ENCODE measurements around the gene RPP25. TPM values are rescaled to one million over a fixed set of nuclear protein-coding genes. Genes with fewer than 3 reads are reported as not detected.
"Not testable (repeated sequence)": the region's sequence is repeated elsewhere in the genome, so short reads cannot be mapped to it uniquely, and the experiment has no call there.

Gene RPP25
- total and polyA plus RNA-seq, 4 donors, result 5.6 to 15.1 (median 10.2) TPM

DNA sequence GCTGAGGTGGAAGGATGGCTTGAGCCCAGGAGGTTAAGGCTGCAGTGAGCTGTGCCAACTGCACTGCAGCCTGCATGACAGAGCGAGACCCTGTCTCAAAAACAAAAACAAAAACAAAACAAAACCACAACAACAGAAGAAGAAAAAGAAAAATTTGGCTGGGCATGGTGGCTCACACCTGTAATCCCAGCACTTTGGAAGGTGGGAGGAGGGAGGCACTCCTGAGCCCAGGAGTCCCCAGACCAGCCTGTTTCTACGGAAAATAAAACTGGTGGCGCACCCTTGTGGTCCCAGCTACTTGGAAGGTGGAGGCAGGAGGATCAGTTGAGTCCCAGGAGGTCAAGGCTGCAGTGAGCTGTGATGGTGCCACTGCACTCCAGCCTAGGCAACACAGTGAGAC lies 21.4 kb downstream of the RPP25 start:
- DNase-seq (ENCODE audit: low read depth in 4 of 6, low spot score in 6 of 6); H3K4me3 ChIP-seq (ENCODE audit: low read depth, low read length); H3K27me3 ChIP-seq (ENCODE audit: control insufficient read depth, insufficient read depth, low read length); H3K9me3 ChIP-seq (ENCODE audit: control insufficient read depth, insufficient read depth, low read length); H3K27ac ChIP-seq (ENCODE audit: low read depth, low read length): not testable (repeated sequence)
- Histone ChIP-seq H3K4me1 (ENCODE audit: control insufficient read depth, insufficient read depth, low read length) (peaks cover 11% of the 10 kb centered on the region), H3K36me3 (ENCODE audit: control insufficient read depth, insufficient read depth, low read length) (peaks cover 12% of the 10 kb centered on the region)
- no CpG with 5 or more reads among the region's 3 CpGs for WGBS (ENCODE audit: insufficient coverage)

GRCh38 chr15:74933573-74933972 lies 23.0 kb downstream of the RPP25 start:
- Histone ChIP-seq H3K27me3 (ENCODE audit: control insufficient read depth, insufficient read depth, low read length) (no peaks in the 10 kb centered on the region), H3K4me3 (ENCODE audit: low read depth, low read length) (no peak overlapping the region), H3K9me3 (ENCODE audit: control insufficient read depth, insufficient read depth, low read length) (no peaks in the 10 kb centered on the region), H3K4me1 (ENCODE audit: control insufficient read depth, insufficient read depth, low read length) (peaks cover 10% of the 10 kb centered on the region), H3K36me3 (ENCODE audit: control insufficient read depth, insufficient read depth, low read length) (peaks cover 23% of the 10 kb centered on the region), H3K27ac (ENCODE audit: low read depth, low read length) (no peak overlapping the region)
- no CpG with 5 or more reads among the region's 2 CpGs for WGBS (ENCODE audit: insufficient coverage)
- DNase-seq (ENCODE audit: low read depth in 4 of 6, low spot score in 6 of 6), result no peak

DNA sequence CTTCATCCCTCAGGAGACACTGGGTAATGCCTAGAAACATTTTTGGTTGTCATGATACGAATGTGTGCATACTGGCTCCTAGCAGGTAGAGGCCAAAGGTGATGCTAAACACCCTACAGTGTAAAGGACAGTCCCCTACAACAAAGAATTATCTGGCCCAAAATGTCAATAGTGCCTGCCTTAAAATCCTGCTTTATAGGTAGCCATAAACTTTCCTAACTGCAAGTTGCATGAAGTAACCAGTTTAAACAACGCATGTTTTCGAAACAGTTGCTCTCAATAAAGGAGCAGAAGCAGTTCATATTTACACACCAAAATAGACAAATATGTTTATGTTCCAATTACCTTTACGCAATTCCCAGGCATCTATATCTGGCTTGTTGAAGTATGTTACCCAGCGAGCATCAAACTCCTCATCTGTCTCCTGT lies 27.8 kb downstream of the RPP25 start:
- Histone ChIP-seq H3K27ac (ENCODE audit: low read depth, low read length) (no peak overlapping the region), H3K9me3 (ENCODE audit: control insufficient read depth, insufficient read depth, low read length) (no peaks in the 10 kb centered on the region), H3K4me1 (ENCODE audit: control insufficient read depth, insufficient read depth, low read length) (no peaks in the 10 kb centered on the region), H3K4me3 (ENCODE audit: low read depth, low read length) (no peak overlapping the region), H3K36me3 (ENCODE audit: control insufficient read depth, insufficient read depth, low read length) (peaks cover 44% of the 10 kb centered on the region), H3K27me3 (ENCODE audit: control insufficient read depth, insufficient read depth, low read length) (no peaks in the 10 kb centered on the region)
- 97% methylated on average over 3 of the region's 5 CpGs for WGBS (ENCODE audit: insufficient coverage)
- DNase-seq (ENCODE audit: low read depth in 4 of 6, low spot score in 6 of 6), result no peak

DNA sequence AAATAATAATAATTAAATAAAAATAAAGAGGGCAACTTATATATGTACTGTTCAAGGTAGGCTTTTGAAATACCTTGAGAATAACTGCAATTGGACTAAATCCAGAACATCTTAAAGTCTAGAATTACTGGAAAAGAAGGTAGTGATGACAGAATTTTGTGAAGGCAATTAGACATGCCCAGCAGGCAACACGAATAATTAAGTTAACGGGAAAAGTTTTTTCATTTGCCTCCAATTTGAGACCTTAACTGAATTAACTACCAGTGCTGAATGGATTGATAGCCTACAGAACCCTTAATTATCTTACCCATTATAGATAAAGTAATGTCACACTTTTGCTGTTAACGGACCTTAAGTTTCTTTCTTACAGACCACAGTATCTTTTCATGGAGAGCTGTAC lies 32.0 kb downstream of the RPP25 start:
- Histone ChIP-seq H3K4me1 (ENCODE audit: control insufficient read depth, insufficient read depth, low read length) (no peaks in the 10 kb centered on the region), H3K27ac (ENCODE audit: low read depth, low read length) (no peak overlapping the region), H3K9me3 (ENCODE audit: control insufficient read depth, insufficient read depth, low read length) (no peaks in the 10 kb centered on the region), H3K36me3 (ENCODE audit: control insufficient read depth, insufficient read depth, low read length) (peaks cover 56% of the 10 kb centered on the region), H3K4me3 (ENCODE audit: low read depth, low read length) (no peak overlapping the region), H3K27me3 (ENCODE audit: control insufficient read depth, insufficient read depth, low read length) (no peaks in the 10 kb centered on the region)
- no CpG with 5 or more reads among the region's 3 CpGs for WGBS (ENCODE audit: insufficient coverage)
- no peak for DNase-seq (ENCODE audit: low read depth in 4 of 6, low spot score in 6 of 6)

DNA sequence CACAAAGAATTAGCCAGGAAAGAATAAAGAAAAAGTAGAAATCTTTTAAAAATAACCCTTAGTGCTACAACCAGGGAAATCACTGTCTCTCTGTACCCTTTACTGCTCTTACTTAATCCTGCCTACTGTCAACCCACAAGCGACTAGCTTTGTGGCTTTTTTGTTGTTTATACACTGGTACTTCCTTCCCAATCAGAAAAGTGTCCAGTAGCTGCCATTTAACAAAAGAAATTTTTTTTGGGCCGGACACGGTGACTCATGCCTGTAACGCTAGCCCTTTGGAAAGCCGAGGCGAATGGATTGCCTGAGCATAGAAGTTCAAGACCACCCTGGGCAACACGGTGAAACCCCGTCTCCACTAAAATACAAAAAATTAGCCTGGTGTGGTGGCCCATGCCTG lies 36.1 kb downstream of the RPP25 start:
- no peak overlapping the region for H3K4me3 ChIP-seq (ENCODE audit: low read depth, low read length)
- H3K9me3 ChIP-seq (ENCODE audit: control insufficient read depth, insufficient read depth, low read length), result no peaks in the 10 kb centered on the region
- H3K36me3 ChIP-seq (ENCODE audit: control insufficient read depth, insufficient read depth, low read length), result peaks cover 67% of the 10 kb centered on the region
- no peak overlapping the region for H3K27ac ChIP-seq (ENCODE audit: low read depth, low read length)
- no peak for DNase-seq (ENCODE audit: low read depth in 4 of 6, low spot score in 6 of 6)
- no peaks in the 10 kb centered on the region for H3K27me3 ChIP-seq (ENCODE audit: control insufficient read depth, insufficient read depth, low read length)
- H3K4me1 ChIP-seq (ENCODE audit: control insufficient read depth, insufficient read depth, low read length), result no peaks in the 10 kb centered on the region
- 85% methylated on average over 7 of the region's 8 CpGs for WGBS (ENCODE audit: insufficient coverage)

DNA sequence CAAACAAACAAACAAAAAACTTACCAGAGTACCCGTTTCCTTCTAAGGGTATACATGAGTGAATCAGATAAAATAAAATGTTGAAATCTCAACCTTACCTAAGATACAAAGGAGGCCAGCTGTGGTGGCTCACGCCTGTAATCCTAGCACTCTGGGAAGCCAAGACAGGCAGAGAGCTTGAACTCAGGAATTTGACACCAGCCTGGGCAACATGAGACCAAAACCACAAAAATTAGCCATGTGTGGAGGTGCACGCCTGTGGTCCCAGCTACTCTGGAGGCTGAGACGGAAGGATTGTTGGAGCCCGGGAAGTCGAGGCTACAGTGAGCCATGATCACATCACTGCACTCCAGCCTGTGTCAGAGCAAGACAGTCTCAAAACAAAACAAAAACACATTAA lies 38.9 kb downstream of the RPP25 start:
- WGBS (ENCODE audit: insufficient coverage), result 100% methylated on average over 5 of the region's 6 CpGs
- H3K9me3 ChIP-seq (ENCODE audit: control insufficient read depth, insufficient read depth, low read length), result no peaks in the 10 kb centered on the region
- no peak for DNase-seq (ENCODE audit: low read depth in 4 of 6, low spot score in 6 of 6)
- peaks cover 70% of the 10 kb centered on the region for H3K36me3 ChIP-seq (ENCODE audit: control insufficient read depth, insufficient read depth, low read length)
- H3K27ac ChIP-seq (ENCODE audit: low read depth, low read length), result no peak overlapping the region
- H3K4me1 ChIP-seq (ENCODE audit: control insufficient read depth, insufficient read depth, low read length), result no peaks in the 10 kb centered on the region
- H3K27me3 ChIP-seq (ENCODE audit: control insufficient read depth, insufficient read depth, low read length), result no peaks in the 10 kb centered on the region
- H3K4me3 ChIP-seq (ENCODE audit: low read depth, low read length), result no peak overlapping the region

GRCh38 chr15:74913799-74914198 lies 42.8 kb downstream of the RPP25 start:
- not testable (repeated sequence) for H3K27ac ChIP-seq (ENCODE audit: low read depth, low read length); H3K4me1 ChIP-seq (ENCODE audit: control insufficient read depth, insufficient read depth, low read length); H3K4me3 ChIP-seq (ENCODE audit: low read depth, low read length); H3K9me3 ChIP-seq (ENCODE audit: control insufficient read depth, insufficient read depth, low read length); H3K27me3 ChIP-seq (ENCODE audit: control insufficient read depth, insufficient read depth, low read length); DNase-seq (ENCODE audit: low read depth in 4 of 6, low spot score in 6 of 6)
- WGBS (ENCODE audit: insufficient coverage), result 100% methylated on average over 3 of the region's 8 CpGs
- H3K36me3 ChIP-seq (ENCODE audit: control insufficient read depth, insufficient read depth, low read length), result peaks cover 61% of the 10 kb centered on the region

DNA sequence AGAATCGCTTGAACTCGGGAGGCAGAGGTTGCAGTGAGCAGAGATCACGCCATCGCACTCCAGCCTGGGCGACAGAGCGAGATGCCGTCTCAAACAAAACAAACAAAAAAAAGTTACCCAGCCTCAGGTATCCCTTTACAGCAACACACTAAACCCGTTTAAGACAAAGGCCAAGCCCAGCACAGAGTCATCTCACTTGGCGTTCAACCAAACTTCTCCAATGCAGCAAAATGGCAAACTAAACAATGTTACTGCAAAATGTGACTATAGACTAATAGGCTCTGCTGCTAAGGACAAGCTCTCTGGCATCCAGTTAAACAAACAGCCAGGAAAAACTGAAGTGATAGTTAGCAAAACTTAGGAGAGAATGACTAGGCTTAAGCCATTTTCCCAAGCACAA lies 43.5 kb downstream of the RPP25 start:
- DNase-seq (ENCODE audit: low read depth in 4 of 6, low spot score in 6 of 6), result no peak
- no peaks in the 10 kb centered on the region for H3K27me3 ChIP-seq (ENCODE audit: control insufficient read depth, insufficient read depth, low read length)
- WGBS (ENCODE audit: insufficient coverage), result 95% methylated on average over 9 of the region's 9 CpGs
- H3K27ac ChIP-seq (ENCODE audit: low read depth, low read length), result no peak overlapping the region
- no peaks in the 10 kb centered on the region for H3K9me3 ChIP-seq (ENCODE audit: control insufficient read depth, insufficient read depth, low read length)
- H3K4me1 ChIP-seq (ENCODE audit: control insufficient read depth, insufficient read depth, low read length), result no peaks in the 10 kb centered on the region
- peaks cover 58% of the 10 kb centered on the region for H3K36me3 ChIP-seq (ENCODE audit: control insufficient read depth, insufficient read depth, low read length)
- no peak overlapping the region for H3K4me3 ChIP-seq (ENCODE audit: low read depth, low read length)

GRCh38 chr15:74908635-74909034 lies 47.9 kb downstream of the RPP25 start:
- Histone ChIP-seq H3K36me3 (ENCODE audit: control insufficient read depth, insufficient read depth, low read length) (peaks cover 35% of the 10 kb centered on the region), H3K4me1 (ENCODE audit: control insufficient read depth, insufficient read depth, low read length) (peaks cover 25% of the 10 kb centered on the region), H3K27ac (ENCODE audit: low read depth, low read length) (no peak overlapping the region), H3K4me3 (ENCODE audit: low read depth, low read length) (no peak overlapping the region), H3K9me3 (ENCODE audit: control insufficient read depth, insufficient read depth, low read length) (no peaks in the 10 kb centered on the region), H3K27me3 (ENCODE audit: control insufficient read depth, insufficient read depth, low read length) (no peaks in the 10 kb centered on the region)
- 100% methylated on average over 4 of the region's 4 CpGs for WGBS (ENCODE audit: insufficient coverage)
- DNase-seq (ENCODE audit: low read depth in 4 of 6, low spot score in 6 of 6), result no peak

DNA sequence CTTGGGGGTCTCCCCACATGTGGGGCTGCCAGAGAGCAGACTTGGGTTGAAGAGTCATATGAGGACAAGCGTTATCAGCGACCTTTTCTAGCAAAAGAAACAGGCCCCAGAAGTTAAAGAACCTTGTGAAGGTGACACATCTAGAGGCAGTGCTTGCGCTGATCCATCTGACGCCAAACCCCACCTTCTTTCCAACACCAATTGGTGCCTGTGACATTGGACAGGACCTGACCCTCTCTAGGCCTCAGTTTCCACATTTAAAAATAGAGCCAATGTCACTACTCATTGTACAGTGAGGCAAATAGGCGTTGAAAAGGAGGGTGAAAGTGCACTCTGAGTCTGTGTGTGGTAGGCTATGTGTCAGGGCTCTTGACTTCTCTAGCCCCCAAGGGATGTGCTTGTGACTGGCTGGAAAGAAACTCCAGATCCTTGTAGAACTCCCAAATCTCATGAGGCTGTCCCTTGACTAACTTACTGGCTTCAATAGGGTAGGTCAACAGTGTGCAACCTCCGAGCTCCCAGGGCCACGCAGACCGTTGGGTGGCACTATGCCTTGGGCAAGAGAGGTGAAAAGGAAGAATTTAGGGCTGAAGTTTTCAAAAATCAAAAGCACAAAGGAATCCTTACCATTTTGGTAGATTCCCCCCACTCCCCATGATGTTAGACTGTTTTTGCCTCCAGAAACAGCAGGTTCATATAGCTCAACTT lies 49.3 kb downstream of the RPP25 start:
- peak overlapping the region; percentile 89 for H3K4me3 ChIP-seq (ENCODE audit: low read depth, low read length)
- peaks cover 38% of the 10 kb centered on the region for H3K36me3 ChIP-seq (ENCODE audit: control insufficient read depth, insufficient read depth, low read length)
- peak overlapping the region; percentile 94 for H3K27ac ChIP-seq (ENCODE audit: low read depth, low read length)
- H3K9me3 ChIP-seq (ENCODE audit: control insufficient read depth, insufficient read depth, low read length), result no peaks in the 10 kb centered on the region
- DNase-seq (ENCODE audit: low read depth in 4 of 6, low spot score in 6 of 6), result no peak
- peaks cover 25% of the 10 kb centered on the region for H3K4me1 ChIP-seq (ENCODE audit: control insufficient read depth, insufficient read depth, low read length)
- no peaks in the 10 kb centered on the region for H3K27me3 ChIP-seq (ENCODE audit: control insufficient read depth, insufficient read depth, low read length)
- 38% methylated on average over 4 of the region's 8 CpGs for WGBS (ENCODE audit: insufficient coverage)
